Islet of Langerhans (tissue), 1 donor: ENCODE results near the gene ADGRG4.
"Not testable (repeated sequence)": the region's sequence is repeated elsewhere in the genome, so short reads cannot be mapped to it uniquely, and the experiment has no call there.

Source experiments
- FAIRE-seq: peaks from one replicate; lab custom pipeline; 2011; peaks lifted over from hg19 to GRCh38; lab: Jason Lieb, UNC

The ADGRG4 gene, protein sequence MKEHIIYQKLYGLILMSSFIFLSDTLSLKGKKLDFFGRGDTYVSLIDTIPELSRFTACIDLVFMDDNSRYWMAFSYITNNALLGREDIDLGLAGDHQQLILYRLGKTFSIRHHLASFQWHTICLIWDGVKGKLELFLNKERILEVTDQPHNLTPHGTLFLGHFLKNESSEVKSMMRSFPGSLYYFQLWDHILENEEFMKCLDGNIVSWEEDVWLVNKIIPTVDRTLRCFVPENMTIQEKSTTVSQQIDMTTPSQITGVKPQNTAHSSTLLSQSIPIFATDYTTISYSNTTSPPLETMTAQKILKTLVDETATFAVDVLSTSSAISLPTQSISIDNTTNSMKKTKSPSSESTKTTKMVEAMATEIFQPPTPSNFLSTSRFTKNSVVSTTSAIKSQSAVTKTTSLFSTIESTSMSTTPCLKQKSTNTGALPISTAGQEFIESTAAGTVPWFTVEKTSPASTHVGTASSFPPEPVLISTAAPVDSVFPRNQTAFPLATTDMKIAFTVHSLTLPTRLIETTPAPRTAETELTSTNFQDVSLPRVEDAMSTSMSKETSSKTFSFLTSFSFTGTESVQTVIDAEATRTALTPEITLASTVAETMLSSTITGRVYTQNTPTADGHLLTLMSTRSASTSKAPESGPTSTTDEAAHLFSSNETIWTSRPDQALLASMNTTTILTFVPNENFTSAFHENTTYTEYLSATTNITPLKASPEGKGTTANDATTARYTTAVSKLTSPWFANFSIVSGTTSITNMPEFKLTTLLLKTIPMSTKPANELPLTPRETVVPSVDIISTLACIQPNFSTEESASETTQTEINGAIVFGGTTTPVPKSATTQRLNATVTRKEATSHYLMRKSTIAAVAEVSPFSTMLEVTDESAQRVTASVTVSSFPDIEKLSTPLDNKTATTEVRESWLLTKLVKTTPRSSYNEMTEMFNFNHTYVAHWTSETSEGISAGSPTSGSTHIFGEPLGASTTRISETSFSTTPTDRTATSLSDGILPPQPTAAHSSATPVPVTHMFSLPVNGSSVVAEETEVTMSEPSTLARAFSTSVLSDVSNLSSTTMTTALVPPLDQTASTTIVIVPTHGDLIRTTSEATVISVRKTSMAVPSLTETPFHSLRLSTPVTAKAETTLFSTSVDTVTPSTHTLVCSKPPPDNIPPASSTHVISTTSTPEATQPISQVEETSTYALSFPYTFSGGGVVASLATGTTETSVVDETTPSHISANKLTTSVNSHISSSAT (N-terminal part only)

DNA sequence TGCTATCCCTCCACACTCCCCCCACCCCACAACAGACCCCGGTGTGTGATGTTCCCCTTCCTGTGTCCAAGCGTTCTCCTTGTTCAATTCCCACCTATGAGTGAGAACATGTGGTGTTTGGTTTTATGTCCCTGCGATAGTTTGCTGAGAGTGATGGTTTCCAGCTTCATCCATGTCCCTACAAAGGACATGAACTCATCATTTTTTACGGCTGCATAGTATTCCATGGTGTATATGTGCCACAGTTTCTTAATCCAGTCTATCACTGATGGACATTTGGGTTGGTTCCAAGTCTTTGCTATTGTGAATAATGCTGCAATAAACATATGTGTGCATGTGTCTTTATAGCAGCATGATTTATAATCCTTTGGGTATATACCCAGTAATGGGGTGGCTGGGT is at the start of gene ADGRG4:
ADGRG4 (plus strand) TSS at position 243 of the 400 bp plus-strand sequence. CDS start 7,815 bp downstream, outside the sequence.
- FAIRE-seq = not testable (repeated sequence)

DNA sequence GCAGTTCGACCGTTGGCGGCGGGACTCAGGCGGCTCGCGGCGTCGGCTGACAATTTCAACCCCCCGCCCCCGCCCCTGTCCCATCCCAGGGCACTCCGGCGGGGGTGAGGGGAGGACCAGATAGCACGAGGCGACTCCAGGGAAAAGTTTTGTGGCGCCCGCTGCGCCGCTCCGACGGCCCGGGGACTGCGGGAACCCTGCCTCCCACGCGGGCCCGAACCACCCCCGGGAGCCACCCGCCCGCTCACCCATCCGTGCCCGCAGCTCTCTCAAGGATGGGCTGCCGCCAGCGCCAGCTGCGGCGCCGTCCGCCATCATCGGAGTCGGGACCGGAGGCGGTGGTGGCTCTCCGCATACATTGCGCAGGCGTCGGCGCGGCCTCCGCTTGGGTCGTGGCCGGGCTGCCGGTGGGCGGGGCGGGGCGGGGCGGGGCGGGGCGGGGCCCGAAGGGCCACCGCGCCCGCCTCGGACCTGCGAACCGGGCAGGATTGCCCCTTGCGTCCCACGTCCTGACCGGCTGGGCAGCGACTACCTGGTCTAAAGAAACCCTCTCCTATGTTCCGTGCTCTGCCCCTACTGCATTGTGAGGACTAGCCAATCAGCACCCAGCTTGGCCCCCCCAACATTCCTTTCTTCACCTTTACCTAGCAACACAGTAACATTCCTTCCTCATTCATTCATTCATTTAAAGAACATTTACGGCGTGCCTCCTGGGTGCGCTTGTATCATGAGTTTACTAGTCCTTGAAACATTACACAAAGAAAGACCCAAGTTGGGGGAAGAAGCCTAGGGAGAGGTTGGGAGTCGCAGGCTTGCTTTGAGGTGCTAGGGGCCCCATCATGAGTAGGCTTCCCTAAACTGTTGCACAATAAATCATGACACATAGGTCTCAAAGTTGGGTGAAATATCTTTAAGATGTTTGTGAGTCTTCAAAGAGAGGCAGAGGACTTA is 49.4 kb upstream of the ADGRG4 start, which contains the start of gene MAP7D3:
MAP7D3 (minus strand) TSS at position 360 of the 951 bp plus-strand sequence; CDS start at position 318, 42 bp downstream.
- FAIRE-seq = peak; percentile 93

DNA sequence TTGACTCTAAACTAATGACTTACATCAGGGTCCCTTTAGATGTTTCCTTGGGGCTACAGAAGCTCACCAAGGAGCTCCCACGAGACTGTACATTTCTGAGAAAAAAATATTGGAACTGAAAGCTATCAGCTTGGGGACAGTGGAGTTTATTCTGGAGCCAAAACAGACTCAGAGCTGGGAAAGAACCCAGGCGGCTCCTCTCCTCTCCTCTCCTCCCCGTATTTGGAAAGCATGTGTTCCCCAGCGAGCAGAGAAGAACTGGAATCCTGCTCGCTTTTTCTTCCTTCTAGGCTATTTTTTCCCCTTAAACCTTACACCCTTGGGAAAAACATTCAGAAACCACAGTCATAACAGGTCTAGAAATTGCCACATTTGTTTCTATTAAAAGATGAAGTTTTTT is 45.2 kb upstream of the ADGRG4 start:
- no peak for FAIRE-seq

DNA sequence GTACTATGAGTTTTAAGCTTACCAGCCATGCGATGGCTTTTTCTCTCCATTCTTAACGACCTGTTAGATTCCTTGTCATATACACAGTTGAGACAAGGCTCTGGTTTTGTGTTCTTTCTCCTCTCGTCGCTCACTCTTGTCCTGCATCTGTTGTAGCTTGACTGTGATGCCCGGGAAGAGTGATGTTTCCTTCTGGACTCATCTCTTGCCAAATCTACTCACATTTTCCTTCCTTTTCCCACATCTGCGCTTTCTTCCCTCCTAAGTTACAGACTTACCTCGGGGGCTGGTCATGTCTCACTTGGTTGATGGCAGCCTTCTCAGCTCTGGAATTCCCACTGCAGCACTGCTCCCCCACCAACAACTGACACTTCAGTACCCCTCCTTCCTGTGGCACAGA is 44.7 kb upstream of the ADGRG4 start:
- no peak for FAIRE-seq

DNA sequence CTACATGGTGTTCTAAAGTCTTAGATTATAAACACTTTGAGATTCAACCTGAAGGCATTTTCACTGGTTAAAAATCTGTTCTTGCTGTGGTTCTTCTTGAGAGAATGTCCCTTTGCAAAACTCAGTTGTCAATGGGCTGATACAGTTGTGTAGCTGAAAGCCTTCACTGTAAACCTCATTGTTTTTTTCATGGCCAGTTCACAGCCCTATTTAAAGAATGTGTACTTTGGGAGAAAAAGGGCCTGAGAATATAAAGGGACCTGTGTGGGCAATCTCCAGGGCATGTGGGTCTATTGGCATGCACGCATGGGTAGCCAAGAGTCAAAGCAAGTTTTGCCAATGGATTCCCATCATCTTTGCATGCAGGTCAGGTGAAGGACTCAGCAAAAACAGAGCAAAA is 41.8 kb upstream of the ADGRG4 start:
- FAIRE-seq = no peak

DNA sequence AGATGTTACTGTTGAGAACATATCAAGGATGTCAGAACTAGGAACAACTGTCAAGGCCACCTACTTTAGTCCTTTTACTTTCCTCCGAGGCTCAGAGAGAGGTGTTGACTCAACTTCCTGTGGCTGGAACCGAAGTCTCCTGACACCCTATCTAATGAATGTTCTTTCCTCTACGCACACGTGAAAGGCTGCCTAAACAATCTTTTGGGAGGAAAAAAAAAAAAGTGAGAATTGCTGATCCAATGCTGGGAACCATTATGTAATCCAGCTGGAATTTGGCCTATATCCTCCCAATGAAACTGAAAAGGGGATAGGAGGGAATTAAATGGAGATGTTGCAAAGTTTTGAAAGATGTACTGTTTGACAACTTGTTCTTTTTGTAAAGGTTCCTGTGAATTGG is 41.2 kb upstream of the ADGRG4 start:
- no peak for FAIRE-seq

DNA sequence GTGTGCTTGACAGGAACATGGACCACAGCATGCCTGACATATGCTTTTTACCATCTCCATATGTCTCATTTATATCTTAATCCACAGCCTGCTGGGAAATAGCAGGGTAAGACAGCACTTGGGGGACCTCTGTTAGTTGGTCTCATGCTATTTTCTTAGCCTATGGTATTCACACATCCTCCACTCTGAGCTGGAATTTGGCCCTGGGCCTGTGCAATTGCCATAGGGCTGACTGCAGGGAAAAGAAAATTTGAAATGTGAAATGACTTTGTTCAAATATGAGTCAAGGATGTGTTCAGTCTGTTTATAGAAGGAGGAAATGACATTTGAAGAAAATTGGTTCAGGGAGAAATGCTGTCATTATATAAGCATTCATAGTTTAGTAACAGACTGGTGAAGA is 40.0 kb upstream of the ADGRG4 start:
- FAIRE-seq = no peak

DNA sequence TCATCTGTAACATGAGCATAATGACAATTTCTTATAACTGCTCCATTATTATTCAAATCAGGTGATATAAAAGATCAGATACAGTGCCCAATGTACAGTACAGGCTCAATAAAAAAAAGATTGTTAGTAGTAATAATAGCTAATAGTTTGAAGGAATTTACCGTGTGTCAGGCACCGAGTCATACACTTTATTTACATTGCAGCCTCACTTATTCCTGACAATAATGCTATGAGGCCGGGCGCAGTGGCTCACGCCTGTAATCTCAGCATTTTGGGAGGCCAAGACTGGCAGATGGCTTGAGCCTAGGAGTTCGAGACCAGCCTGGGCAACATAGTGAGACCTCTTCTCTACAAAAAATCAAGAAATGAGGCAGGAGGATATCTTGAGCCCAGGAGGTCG is 39.4 kb upstream of the ADGRG4 start:
- FAIRE-seq = no peak

DNA sequence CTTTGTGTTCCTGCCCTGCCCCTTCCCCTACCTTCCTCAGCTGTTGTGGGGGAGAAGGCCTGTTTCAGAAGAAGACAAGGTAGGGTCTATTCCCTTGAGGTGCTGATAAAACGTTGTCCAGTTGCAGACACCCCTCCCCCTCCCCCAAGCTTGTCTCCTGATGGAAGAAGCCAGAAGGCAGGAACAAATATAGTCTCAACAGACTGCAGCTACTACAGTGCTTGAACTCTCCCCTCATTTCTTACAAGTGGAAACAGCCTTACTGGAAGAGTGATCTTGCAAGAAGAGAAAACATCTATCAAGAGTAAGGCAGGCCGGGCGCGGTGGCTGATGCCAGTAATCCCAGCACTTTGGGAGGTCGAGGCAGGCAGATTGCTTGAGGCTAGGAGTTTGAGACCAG is 38.5 kb upstream of the ADGRG4 start:
- FAIRE-seq = no peak

DNA sequence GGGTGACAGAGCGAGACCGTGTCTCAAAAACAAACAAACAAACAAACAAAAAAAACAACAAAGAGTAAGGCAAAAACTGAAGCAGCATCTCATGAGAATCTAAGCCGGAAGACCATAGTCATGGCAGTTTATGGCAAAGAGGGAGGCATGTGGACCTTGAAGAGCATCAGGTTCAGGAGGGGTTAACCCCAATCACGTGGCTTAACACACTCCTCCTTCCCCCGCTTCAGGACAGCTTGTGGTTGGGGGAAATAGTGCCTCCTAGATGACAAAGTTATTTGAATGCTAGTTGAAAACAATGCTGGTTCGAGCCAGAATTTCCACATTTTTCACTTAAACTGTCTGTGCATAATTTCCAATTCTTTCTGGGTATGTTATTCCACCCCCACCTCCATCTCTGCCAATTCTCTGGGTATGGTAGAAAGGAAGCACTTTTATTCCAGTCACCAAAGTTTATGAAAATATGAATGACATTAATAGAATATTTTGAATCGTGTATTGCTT is 37.9 kb upstream of the ADGRG4 start:
- no peak for FAIRE-seq

DNA sequence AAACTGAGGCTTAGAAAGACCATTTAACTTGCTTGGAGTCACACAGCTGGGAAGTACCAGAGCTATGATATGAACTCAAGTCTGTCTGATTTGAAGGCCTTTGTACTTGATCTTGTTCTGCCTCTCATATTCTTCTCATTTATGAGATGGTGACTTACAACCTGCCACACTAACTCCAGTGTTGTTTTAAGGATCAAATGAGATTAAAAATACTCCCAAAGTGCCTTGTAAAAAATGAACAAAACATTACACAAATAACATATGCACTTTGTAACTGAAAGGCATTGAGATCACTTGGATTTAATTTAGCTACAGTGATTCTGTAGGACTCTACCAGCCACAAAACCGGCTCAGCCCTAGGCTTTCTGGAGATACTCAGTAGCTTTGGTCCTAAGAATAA is 33.9 kb upstream of the ADGRG4 start:
- FAIRE-seq = no peak

DNA sequence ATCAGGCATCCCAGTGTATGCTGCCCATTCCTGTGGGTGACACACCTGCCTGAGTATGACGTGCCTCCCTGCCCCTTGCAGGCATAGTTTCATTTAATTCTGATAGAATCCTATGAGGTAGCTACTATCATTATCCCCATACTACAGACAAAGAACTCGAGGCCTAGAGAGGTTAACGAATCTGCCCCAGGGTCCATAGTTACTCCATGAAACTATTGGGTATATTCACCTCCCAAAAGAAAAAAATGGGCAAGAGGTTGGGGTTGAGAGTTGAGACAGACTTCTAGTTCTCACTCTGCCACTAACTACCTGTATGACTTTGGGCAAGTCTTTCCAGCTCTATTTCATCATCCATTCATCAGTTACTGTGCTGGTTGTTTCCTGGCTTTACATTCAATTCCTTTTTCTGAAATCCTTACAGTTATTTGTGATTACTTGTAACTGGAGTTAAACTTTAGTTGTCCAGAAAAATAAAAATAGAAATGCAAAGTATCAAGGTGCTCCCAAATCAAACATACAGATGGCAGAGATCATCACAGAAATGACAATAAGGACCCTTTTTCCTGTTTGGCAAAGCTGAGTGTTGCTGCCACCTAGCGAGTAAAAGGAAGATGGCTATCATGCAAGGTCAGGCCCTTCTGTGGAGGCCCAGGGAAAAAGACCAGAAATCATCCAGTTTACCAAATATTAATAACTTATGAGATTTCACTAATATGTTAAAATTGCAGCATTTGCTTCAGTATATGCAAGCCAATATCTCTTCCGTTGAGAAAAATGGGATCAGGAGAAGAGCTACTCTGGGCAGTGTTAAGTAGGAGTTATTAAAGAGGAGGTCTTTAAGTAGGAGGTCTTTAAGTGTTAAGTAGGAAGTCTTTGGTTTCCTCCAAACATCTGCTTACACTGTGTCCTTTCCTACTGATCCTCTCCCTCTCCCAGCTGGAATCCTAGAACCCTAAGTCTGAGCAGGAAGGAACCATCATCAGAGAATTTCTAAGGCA is 32.4 kb upstream of the ADGRG4 start:
- FAIRE-seq = peak; percentile 53

DNA sequence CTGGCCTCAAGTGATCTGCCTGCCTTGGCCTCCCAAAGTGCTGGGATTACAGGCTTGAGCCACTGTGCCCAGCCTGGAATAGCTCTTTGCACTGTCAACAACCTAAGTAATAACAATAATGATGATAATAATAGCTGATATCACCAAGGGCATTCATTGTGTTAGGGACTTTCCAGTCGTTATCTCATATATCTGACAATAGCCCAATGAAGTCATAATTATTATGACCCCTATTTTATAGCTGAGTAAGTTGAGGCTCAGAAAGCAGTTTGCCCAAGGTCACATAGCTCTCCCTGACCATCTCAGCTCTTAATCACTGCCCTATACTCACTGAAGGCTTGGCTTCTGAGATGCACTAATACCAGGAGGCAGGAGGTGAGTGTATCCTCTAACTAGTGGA is 30.8 kb upstream of the ADGRG4 start:
- no peak for FAIRE-seq

DNA sequence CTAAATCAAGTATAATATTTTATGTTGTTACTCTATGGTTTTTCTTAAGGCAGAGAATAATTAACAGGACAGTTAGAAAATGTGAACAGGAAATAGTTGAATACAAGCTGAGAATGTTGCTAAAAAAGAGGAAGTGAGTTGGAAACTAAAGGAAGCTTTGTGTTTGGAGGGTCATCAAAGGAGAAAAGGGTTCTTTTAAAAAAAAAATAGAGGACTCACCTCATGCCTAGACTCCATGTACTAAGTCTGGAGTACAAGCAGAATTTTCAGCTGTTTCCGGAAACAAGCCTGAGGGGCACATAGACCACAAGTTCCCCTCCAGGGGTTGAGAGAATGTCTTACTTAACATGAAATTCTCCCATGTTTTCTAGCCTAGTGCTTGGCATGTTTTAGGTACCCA is 29.5 kb upstream of the ADGRG4 start:
- FAIRE-seq = no peak

DNA sequence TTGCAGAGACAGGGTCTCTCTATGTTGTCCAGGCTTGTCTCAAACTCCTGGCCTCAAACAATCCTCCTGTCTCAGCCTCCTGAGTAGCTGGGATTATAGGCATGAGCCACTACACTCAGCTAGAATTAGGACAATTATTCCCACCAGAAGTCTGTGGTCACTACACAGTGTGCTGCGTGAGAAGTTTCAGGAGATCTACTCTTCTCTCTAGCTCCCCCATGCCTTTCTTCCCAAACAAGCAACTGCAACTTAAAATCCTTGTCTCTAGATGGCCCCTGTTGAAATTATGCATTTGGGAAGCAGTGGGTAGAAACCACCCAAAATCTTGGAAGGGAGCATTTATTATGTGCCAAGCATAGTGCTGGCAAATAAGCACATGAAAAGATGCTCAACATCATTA is 28.4 kb upstream of the ADGRG4 start:
- no peak for FAIRE-seq

DNA sequence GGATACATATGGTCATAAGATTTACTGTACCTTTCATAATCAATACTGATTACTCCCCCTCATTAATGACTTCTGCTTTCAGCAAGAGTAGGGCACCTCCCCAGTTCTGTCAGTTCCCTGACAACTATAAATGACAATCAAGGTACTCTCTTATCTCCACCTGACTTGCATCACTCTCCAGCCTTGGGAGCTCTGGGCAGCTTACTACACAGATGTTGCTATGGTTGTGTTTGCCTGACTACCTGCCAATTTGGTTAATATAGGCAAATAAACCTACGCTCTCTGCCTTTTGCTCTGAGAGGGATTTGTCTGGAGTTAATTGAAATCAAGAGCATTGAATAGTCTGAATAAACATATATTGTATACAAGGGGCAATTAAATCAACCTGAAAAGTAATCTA is 26.8 kb upstream of the ADGRG4 start:
- FAIRE-seq = peak; percentile 100

DNA sequence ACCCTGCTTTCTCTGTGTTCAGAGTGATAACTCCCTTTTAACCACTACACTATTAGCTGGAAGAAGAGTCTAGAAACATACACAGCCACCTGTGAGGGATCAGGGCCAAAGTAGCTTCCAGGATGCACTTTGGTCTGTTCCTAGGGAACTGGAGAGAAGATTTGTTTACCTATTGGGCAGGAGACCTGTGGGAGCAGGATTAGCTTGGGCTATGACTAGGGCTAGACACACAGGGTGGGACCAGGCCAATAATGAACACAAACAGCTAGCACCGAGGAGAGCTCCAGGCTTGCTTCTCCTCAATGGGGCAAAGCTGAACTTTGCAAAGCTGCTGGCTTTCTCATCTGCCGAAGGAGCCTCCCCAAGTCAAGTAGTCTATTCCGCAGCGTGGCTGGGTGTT is 25.2 kb upstream of the ADGRG4 start:
- FAIRE-seq = peak; percentile 73

DNA sequence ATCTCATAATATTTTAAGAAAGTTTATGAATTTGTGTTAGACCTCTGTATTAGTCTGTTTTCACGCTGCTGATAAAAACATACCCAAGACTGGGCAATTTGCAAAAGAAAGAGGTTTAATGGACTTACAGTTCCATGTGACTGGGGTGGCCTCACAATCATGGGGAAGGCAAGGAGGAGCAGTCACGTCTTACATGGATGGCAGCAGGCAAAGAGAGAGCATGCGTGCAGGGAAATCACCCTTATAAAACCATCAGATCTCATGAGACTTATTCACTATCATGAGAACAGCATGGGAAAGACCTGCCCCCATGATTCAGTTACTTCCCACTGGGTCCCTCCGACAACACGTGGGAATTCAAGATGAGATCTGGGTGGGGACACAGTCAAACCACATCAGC is 14.4 kb upstream of the ADGRG4 start:
- not testable (repeated sequence) for FAIRE-seq

DNA sequence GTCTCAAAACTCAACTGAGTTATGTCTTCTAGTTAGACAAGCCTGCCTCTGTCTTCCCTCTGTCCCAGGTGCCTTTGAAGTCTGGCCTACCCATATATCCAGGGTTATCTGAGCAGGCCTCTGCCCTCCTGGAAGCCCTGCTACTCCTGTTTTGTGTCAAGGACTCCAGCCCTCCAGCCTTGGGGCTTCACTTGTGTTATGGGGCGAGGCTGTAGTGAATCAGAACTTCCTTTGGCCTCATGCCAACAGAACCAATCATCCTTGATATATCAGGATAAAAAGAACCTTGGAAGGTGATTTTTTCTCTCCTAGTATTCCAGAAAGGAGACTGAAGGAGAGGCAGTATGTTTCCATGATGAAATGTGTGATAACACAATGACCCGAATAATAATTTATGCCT is 8.9 kb upstream of the ADGRG4 start:
- FAIRE-seq = no peak

DNA sequence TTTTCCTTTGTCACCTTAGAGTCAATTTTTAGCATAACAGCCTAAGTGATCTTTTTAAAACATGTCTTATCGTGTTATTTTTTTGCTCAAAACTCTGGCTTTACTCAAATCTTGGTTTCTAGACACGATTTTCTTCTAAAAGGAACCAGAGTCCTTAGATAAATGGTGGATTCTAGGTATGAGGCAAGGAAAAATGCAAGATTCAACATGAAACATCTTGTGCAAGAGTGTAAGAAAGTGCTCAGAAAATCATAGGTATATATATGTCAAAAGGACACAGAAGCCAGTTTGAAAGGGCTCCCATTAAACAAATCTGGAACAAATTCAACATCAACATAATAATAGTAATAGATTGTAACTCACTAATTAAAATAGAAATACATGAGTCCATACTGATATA is 8.1 kb upstream of the ADGRG4 start:
- no peak for FAIRE-seq
